HG03439 (cell line): ENCODE measurements around the gene RORB.
A peak's percentile ranks its signal among the peaks of the same experiment; 100 is the strongest.

Source experiments
- ATAC-seq: cut with Tn5 transposase; IDR thresholded peaks from one replicate; pipeline ENCODE4 v1.9.1; 2021; ENCODE audit warnings: mild to moderate bottlenecking, moderate library complexity; ENCODE audit not compliant: unreplicated experiment

RORB gene

DNA sequence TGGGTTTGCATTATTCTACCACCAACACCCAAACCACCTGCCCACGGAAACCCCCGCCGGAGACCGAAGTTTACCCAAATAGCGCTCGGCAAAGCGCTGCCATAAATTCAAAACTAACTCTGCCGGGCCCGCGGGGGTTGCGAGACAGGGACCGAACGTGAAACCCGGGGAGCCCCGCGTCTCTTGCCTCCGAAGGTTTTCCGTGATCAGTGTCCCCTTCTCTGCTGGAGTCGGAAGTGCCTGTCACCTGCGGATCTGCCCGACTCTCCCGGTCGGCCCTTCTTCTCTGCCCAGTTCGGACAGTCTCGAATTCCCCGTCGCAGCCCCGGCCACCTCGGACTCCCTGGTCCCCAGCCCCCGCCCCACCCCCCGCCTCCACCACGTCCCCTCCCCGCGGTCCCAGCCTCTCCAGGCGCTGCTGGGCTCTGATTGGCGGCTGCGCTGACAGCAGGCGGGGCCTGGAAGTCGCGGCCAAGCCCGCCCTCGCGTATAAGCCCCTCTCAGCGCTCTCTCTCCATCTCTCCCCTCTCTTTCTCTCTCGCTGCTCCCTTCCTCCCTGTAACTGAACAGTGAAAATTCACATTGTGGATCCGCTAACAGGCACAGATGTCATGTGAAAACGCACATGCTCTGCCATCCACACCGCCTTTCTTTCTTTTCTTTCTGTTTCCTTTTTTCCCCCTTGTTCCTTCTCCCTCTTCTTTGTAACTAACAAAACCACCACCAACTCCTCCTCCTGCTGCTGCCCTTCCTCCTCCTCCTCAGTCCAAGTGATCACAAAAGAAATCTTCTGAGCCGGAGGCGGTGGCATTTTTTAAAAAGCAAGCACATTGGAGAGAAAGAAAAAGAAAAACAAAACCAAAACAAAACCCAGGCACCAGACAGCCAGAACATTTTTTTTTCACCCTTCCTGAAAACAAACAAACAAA is at the start of gene RORB:
RORB (plus strand) TSS at position 517 of the 929 bp plus-strand sequence. CDS start 642 bp downstream, outside the sequence.
- ATAC-seq, result peak; percentile 93

- no peak for ATAC-seq
Observed at GRCh38 chr9:74447451-74448193, 49.5 kb upstream of the RORB start.

- no peak for ATAC-seq
Observed at GRCh38 chr9:74449060-74449459, 48.1 kb upstream of the RORB start.

DNA sequence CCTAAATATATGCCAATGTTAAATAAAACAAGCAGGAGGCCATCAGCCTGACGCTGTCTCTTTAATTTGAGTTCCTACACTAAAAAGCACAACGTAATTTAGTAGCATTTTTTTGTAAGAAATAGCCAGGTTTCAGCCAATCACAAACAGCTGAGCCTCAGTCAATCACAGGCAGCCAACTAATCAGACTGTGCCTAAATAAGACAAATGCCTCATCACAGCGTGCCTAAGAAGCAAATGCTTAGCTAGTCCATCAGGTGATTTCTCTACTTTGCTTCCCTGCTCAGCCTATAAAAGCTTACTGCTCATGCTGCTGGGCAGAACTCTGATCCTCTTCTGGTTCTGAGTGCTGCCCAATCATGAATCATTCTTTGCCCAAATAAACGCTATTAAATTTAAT is 38.3 kb upstream of the RORB start:
- no peak for ATAC-seq

DNA sequence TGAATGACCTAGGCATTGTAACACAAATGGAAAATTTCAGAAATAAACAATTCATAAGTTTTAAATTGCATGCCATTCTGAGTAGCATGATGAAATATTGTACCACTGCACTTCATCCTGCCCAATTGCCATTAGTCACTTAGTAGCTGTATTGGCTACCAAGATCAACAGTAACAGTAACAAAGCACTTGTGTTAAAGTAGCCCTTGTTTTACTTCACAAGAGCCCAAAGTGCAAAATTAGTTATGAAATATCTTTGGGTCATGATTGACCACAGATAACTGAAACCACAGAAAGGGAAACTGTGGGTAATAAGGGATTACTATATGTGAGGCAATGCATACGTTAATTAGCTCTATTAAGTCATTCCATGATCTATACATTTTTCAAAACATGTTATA is 33.3 kb upstream of the RORB start:
- ATAC-seq, result no peak

DNA sequence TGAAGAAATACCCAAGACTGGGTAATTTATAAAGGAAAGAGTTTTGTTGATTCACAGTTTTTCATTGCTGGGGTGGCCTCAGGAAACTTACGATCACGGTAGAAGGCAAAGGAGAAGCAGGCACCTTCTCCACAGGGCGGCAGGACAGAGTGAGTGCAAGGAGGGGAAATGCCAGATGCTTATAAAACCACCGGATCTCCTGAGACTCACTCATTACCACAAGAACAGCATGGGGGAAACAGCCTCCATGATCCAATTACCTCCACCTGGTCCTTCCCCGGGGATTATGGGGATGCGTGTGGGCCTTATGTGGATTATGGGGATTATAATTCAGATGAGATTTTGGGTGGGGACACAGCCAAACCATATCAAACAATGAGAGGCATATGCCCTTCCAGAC is 18.5 kb upstream of the RORB start:
- ATAC-seq, result no peak

GRCh38 chr9:74479711-74480110 is 17.4 kb upstream of the RORB start:
- ATAC-seq, result no peak

DNA sequence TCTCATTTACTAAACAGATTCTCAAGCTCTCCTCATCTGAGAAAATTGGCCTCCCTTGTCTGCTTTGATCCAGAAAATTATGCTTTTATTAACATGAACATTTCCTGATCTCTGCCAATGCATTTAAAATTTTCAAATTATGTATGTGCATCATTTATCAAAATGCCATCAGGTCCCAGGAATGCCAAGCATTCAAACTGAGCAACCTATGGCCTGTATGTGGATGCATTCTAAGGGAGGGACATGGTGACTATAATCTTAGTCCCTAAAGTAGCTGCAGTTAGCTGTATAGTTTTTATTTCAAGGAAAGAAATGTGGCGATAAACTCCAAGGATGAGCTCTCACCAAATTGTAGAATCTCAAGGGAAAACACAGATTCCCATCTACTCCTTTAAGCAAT is 9.7 kb upstream of the RORB start:
- no peak for ATAC-seq

- no peak for ATAC-seq
Observed at GRCh38 chr9:74493512-74493911, 3.6 kb upstream of the RORB start.

GRCh38 chr9:74494490-74494889 is 2.6 kb upstream of the RORB start:
- ATAC-seq, result no peak

DNA sequence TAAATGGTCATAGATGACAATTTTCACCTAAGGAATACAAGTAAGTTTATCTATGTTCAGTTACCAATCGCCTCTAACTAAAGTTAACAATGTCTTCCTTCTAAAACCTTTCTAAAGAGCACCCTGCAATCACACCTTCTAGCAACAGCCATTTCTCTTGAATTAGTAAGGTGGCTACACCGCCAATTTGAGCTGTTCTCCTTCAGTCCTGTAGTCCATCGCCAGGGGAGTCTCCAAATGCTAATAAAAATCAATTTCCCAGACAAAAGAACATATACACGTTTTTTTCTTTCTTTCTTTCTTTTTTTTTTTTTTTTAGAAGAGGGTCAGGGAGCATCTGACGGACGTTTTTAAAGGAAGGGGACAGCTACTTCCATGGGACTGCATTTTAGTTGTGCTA is 729 bp upstream of the RORB start:
- ATAC-seq, result no peak

DNA sequence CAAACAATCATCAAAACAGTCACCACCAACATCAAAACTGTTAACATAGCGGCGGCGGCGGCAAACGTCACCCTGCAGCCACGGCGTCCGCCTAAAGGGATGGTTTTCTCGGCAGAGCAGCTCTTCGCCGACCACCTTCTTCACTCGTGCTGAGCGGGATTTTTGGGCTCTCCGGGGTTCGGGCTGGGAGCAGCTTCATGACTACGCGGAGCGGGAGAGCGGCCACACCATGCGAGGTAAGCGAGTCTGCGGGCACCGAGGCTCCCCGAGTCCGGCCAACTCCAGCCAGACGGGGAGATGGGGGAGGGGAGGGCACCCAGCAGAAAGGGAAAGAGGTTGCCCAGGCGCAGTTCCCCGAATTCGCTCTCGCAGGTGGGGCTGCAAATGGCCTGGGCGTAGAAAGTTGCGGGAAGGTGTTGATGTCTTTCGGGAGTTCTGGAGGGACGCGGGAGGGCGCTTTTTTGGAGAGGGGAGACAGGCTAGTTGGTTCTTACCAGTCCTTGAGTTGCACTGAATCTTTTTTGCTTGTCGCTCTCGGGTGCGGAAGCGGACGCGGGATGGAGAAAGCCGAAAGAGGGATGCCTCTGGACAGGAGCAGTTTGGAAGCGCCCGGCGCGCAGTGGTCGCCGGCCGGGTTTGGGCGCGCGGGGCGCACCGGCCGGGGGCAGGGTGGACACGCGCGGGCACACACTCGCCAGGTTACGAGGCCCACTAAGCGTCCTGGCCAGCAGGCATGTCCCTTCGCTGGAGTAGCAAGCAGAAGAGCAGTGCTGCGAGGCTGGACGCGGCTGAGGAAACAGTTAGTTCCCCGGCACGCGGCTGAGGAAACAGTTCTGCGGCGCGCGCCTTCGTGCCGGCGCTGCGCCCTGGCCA is 849 bp downstream of the RORB start:
- peak; percentile 21 for ATAC-seq

DNA sequence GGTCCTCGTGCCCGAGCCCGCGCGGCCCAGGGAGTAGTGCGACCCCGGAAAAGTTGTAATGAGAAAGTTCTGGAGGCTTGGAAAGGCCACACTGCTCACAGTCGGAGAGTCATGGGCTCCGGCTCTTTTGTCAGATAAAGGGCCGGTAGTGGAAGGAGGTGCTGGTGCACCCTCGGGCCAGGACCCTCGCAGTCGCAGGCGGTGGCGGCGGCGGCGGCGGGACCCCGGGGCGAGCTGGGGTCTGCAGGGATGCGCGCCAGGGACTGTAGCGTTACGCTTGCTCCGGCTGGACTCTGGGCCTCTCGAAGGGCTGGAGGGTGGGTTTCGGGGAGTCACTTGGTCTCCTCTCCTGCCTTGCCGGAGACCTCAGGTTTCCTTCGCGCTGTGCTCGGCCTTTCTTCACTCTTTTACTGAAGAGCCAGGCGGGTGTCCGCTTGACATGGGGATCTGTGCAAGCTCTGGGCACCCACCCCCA is 1.5 kb downstream of the RORB start:
- ATAC-seq, result no peak

- no peak for ATAC-seq
Observed at GRCh38 chr9:74499111-74499601, 2.0 kb downstream of the RORB start.

GRCh38 chr9:74499770-74500583 is 2.8 kb downstream of the RORB start:
- no peak for ATAC-seq

GRCh38 chr9:74500584-74500924 is 3.4 kb downstream of the RORB start:
- ATAC-seq, result no peak

- ATAC-seq, result no peak
Observed at GRCh38 chr9:74501570-74501969, 4.4 kb downstream of the RORB start.

DNA sequence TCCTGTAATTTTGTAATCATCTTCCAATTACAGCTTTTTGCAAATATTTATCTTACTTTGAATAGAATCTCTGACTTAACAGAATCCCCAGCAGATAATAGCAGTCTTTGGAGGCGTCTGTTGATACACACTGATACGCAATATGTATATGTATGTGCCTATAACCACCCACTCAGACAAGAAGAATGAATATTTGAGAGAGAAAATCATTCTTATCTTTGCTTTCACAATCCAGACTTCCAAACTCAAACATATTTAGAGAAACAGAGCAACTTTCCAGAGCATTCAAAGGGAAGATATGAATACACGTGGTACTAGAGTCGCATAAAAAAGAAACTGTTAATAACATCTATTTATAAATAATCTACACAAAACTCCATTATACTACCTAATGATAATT is 6.1 kb downstream of the RORB start:
- no peak for ATAC-seq

- ATAC-seq, result no peak
Observed at GRCh38 chr9:74503666-74504065, 6.5 kb downstream of the RORB start.

- no peak for ATAC-seq
Observed at GRCh38 chr9:74511333-74511732, 14.2 kb downstream of the RORB start.
